ENCODE data around the gene AFF1.
"Not testable (repeated sequence)": the region's sequence is repeated elsewhere in the genome, so short reads cannot be mapped to it uniquely, and the experiment has no call there.

The AFF1 gene

GRCh38 chr4:87055311-87055710, 120.5 kb downstream of the AFF1 start:
- no peak for DNase-seq (ENCODE audit: low spot score)

GRCh38 chr4:87056881-87057280, 122.1 kb downstream of the AFF1 start:
- no peak for DNase-seq (ENCODE audit: low spot score)

GRCh38 chr4:87057835-87058355, 123.1 kb downstream of the AFF1 start:
- no peak for DNase-seq (ENCODE audit: low spot score)

- no peak for DNase-seq (ENCODE audit: low spot score)
Observed at GRCh38 chr4:87058356-87059073, 123.7 kb downstream of the AFF1 start.

GRCh38 chr4:87060957-87061356, 126.1 kb downstream of the AFF1 start:
- DNase-seq (ENCODE audit: low spot score): peak; percentile 34

GRCh38 chr4:87065021-87065420, 130.2 kb downstream of the AFF1 start:
- DNase-seq (ENCODE audit: low spot score): no peak

- no peak for DNase-seq (ENCODE audit: low spot score)
Observed at GRCh38 chr4:87066403-87067123, 131.8 kb downstream of the AFF1 start.

- no peak for DNase-seq (ENCODE audit: low spot score)
Observed at GRCh38 chr4:87067124-87067885, 132.5 kb downstream of the AFF1 start.

- DNase-seq (ENCODE audit: low spot score): no peak
Observed at GRCh38 chr4:87068583-87069021, 133.8 kb downstream of the AFF1 start.

GRCh38 chr4:87069037-87069742, 134.4 kb downstream of the AFF1 start:
- DNase-seq (ENCODE audit: low spot score): no peak

- DNase-seq (ENCODE audit: low spot score): no peak
Observed at GRCh38 chr4:87071401-87071800, 136.6 kb downstream of the AFF1 start.

- DNase-seq (ENCODE audit: low spot score): not testable (repeated sequence)
Observed at GRCh38 chr4:87072545-87072944, 137.7 kb downstream of the AFF1 start.

- no peak for DNase-seq (ENCODE audit: low spot score)
Observed at GRCh38 chr4:87073199-87074120, 138.6 kb downstream of the AFF1 start.

GRCh38 chr4:87074121-87074488, 139.3 kb downstream of the AFF1 start:
- no peak for DNase-seq (ENCODE audit: low spot score)

GRCh38 chr4:87075876-87076275, 141.1 kb downstream of the AFF1 start:
- no peak for DNase-seq (ENCODE audit: low spot score)

- no peak for DNase-seq (ENCODE audit: low spot score)
Observed at GRCh38 chr4:87076690-87077358, 142.0 kb downstream of the AFF1 start.

- no peak for DNase-seq (ENCODE audit: low spot score)
Observed at GRCh38 chr4:87077914-87078585, 143.2 kb downstream of the AFF1 start.

- peak; percentile 46 for DNase-seq (ENCODE audit: low spot score)
Observed at GRCh38 chr4:87078987-87079486, 144.2 kb downstream of the AFF1 start.

- no peak for DNase-seq (ENCODE audit: low spot score)
Observed at GRCh38 chr4:87079967-87080366, 145.2 kb downstream of the AFF1 start.

GRCh38 chr4:87080462-87080861, 145.7 kb downstream of the AFF1 start:
- no peak for DNase-seq (ENCODE audit: low spot score)
